ENCODE results near the gene CXXC1. TPM values are rescaled to one million over a fixed set of nuclear protein-coding genes. Genes with fewer than 3 reads are reported as not detected.

The CXXC1 gene
- total and polyA plus RNA-seq, 2 of the 8 experiments (the other 6 are each of a cell fraction or from before 2014, with no cell fraction given): 73.3 to 136 TPM

DNA sequence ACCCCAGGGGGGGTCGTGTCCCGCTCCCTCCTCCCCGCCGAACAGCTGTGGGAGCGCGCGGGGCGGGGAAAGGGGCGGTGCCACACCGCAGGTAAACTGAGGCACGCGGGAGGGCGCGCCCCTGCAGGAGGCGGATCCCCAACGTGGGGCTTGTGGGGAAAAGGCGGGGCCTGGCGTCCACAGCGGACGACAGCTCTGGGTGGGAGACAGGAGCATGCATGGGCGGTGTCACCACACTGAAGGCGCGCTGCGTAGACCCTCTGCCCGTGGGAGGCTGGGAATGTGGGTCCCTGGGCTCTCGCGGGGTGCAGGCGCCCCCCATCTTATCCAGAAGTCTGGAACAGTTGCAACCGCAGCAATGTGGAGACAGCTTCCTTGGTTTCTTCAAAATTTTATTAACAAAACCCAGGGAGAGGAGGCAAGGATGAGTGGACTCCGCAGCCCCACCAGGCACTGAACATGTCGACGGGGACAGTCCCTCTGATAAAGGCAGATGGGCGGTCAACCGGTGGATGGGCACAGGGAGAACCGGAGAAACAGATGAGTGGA, 5.4 kb downstream of the CXXC1 start:
- WGBS, 2 experiments (ENCODE audit: extremely low coverage in 1 of 2, insufficient coverage in 1 of 2, insufficient read length in 1 of 2, insufficient replicate concordance in 2 of 2, low coverage in 1 of 2, low lambda C conversion rate in 2 of 2, missing lambda C conversion rate in 1 of 2): 52% methylated on average over 23 of the region's 35 CpGs; no CpG with 5 or more reads in 1 of the 2 experiments
- H3K23ac ChIP-seq (ENCODE audit: insufficient read length): no peak overlapping the region
- H2BK12ac ChIP-seq (ENCODE audit: low read depth, low read length): no peak overlapping the region
- H2BK20ac ChIP-seq (ENCODE audit: low read length): no peak overlapping the region
- CTCF ChIA-PET (ENCODE audit: partially characterized antibody): interaction anchor here (0.7 to 3.2 kb wide), 9 partner anchors 13 to 264 kb away, joined by 3 to 16 read pairs (median 3); no protein-coding TSS in a partner anchor
- peak overlapping the region; percentile 49 for H3K56ac ChIP-seq (replicated peaks; ENCODE audit: insufficient read length, low read depth, low read length)
- no peak overlapping the region for H2BK120ac ChIP-seq (replicated peaks; ENCODE audit: low read depth, low read length)
- no peak for FAIRE-seq
- H3K9me3 ChIP-seq (ENCODE audit: insufficient read depth in 2 of 2, low read depth in 1 of 2, low read length in 1 of 2): no peaks in the 10 kb centered on the region
- H4K8ac ChIP-seq (ENCODE audit: extremely low read depth, insufficient read depth, low read length): peak overlapping the region; percentile 85; the same call in 1 of the 2 replicates
- H3K9ac ChIP-seq (replicated peaks in 1 of 4; ENCODE audit: extremely low read depth in 1 of 4, low read depth in 3 of 4, low read length in 3 of 4): peak overlapping the region in 3 of 4 experiments; percentile 60 to 67 (median 66); a peak in 5 of 7 replicates
- no peaks in the 10 kb centered on the region for H3K27me3 ChIP-seq (replicated peaks in 1 of 4; ENCODE audit: control insufficient read depth in 3 of 4, extremely low read depth in 1 of 4, insufficient read depth in 3 of 4, low read length in 3 of 4)
- peaks cover 16% of the 10 kb centered on the region for H3K23me2 ChIP-seq (ENCODE audit: low read depth, low read length)
- H3K27ac ChIP-seq (ENCODE audit: low read depth, low read length): 0 out of 2 replicates have a peak overlapping the region, but pooled peaks have one; percentile 44
- peak overlapping the region; percentile 93 for H4K91ac ChIP-seq (replicated peaks; ENCODE audit: insufficient read length, low read length)
- DNase-seq (ENCODE audit: low read depth in 1 of 2, low spot score in 2 of 2): no peak
- peaks cover 0 to 27% of the 10 kb centered on the region in 2 experiments; a peak in 2 of 4 replicates for H3K79me2 ChIP-seq (ENCODE audit: control insufficient read depth in 1 of 2, insufficient read depth in 2 of 2, low read length in 2 of 2)
- POLR2A ChIA-PET (ENCODE audit: partially characterized antibody): interaction anchor here (0.6 to 1.3 kb wide), 7 partner anchors 12 to 118 kb away, joined by 3 to 6 read pairs (median 4); no protein-coding TSS in a partner anchor
- no peak overlapping the region; the same call in 1 of the 2 replicates for H2AFZ ChIP-seq (ENCODE audit: low read length)
- H3K79me1 ChIP-seq (ENCODE audit: low read depth, low read length): peaks cover 6% of the 10 kb centered on the region; the same call in 1 of the 2 replicates
- peak overlapping the region; percentile 93 to 97 (median 94) for H3K4me3 ChIP-seq (ENCODE audit: extremely low read depth in 1 of 4, insufficient read depth in 2 of 4, low read depth in 3 of 4, low read length in 4 of 4)
- H3K4ac ChIP-seq (replicated peaks; ENCODE audit: insufficient read length, low read depth, low read length): no peak overlapping the region
- peak overlapping the region; percentile 91 to 97 for H3K4me2 ChIP-seq (ENCODE audit: insufficient read depth in 1 of 2, low read depth in 2 of 2, low read length in 2 of 2)
- TF ChIP-seq JUND (IDR thresholded peaks at IDR 0.05; ENCODE audit: low read length) (0 out of 2 replicates have a peak, but pooled peaks have one; percentile 0), RFX5 (IDR thresholded peaks at IDR 0.05; ENCODE audit: borderline replicate concordance, low read depth, low read length) (no peak)
- H3K36me3 ChIP-seq (ENCODE audit: control insufficient read depth in 2 of 4, insufficient read depth in 4 of 4, low read length in 3 of 4): peaks cover 3 to 26% (median 22%) of the 10 kb centered on the region in 4 experiments
- peak overlapping the region; percentile 94 for H4K5ac ChIP-seq (ENCODE audit: insufficient read length, low read depth, low read length)
- peaks cover 0 to 6% of the 10 kb centered on the region in 2 experiments for H4K20me1 ChIP-seq (replicated peaks in 1 of 2; ENCODE audit: control insufficient read depth in 1 of 2, insufficient read depth in 2 of 2, low read length in 2 of 2)
- H2AK5ac ChIP-seq (ENCODE audit: low read depth, low read length): no peak overlapping the region
- peak overlapping the region; percentile 92; the same call in 1 of the 2 replicates for H2BK5ac ChIP-seq (ENCODE audit: low read depth, low read length)
- H3K18ac ChIP-seq (ENCODE audit: extremely low read depth, low read length): 0 out of 2 replicates have a peak overlapping the region, but pooled peaks have one; percentile 85
- no peak overlapping the region for H2BK15ac ChIP-seq (ENCODE audit: low read length)
- H3K14ac ChIP-seq (ENCODE audit: insufficient read length): no peak overlapping the region
- H3K4me1 ChIP-seq (replicated peaks in 1 of 4; ENCODE audit: control insufficient read depth in 3 of 4, insufficient read depth in 4 of 4, low read length in 3 of 4): peaks cover 0 to 13% (median 6%) of the 10 kb centered on the region in 4 experiments; a peak in 5 of 7 replicates

Data from H1 (cell line).